ENCODE measurements around the gene WFDC8.

- TF ChIP-seq CTCF (conservative IDR thresholded peaks at IDR 0.05; ENCODE audit: low read length) (no peak), EZH2phosphoT487 (IDR thresholded peaks at IDR 0.05; ENCODE audit: borderline replicate concordance, low read depth, low read length) (no peak)
These were observed 9.7 kb upstream of the WFDC8 start for GRCh38 chr20:45588800-45589199.
